SK-N-SH (cell line): ENCODE data around the gene LPAR4. TPM values are rescaled to one million over a fixed set of nuclear protein-coding genes. Genes with fewer than 3 reads are reported as not detected.

Source experiments
- CTCF ChIA-PET: fragments of 300-600, 350-600 bp; formaldehyde crosslinking; extraction: SDS; loops from one replicate; lab custom pipeline; 2021; lab: Yijun Ruan, JAX
- POLR2A ChIA-PET: fragments of 350-600 bp; sonication (Branson Sonifier 250); formaldehyde crosslinking; extraction: SDS; loops from one replicate; lab custom pipeline; 2020; ENCODE audit warnings: antibody characterized with exemption, inconsistent platforms; lab: Yijun Ruan, JAX
- DNase-seq: peaks from one replicate; pipeline ENCODE4 v3.0.0; 2012
- H2AFZ ChIP-seq: fragments of 200-600 bp; sonication (generic); 2 replicates; pipeline ENCODE4 v1.8.1; 2016; ENCODE audit warnings: antibody characterized with exemption, mild to moderate bottlenecking, low read depth
- H3F3A ChIP-seq: fragments of 200-600 bp; sonication (generic); replicated peaks from 2 replicates; pipeline ENCODE3; 2016; ENCODE audit warnings: antibody characterized with exemption, mild to moderate bottlenecking; ENCODE audit not compliant: insufficient read depth
- H3K27ac ChIP-seq, 2 experiments: fragments of 200-500 bp in 1 of 2; fragments of 200-600 bp in 1 of 2; sonication (Bioruptor generic) in 1 of 2; sonication (generic), shearing (Covaris generic) in 1 of 2; 2 replicates each; pipeline versions ENCODE4 v1.5.1 to v1.6.1; 2014 to 2016; ENCODE audit warnings: low read depth in 2 of 2, inconsistent platforms in 1 of 2, low read length in 1 of 2, mild to moderate bottlenecking in 1 of 2, mixed read lengths in 1 of 2
- H3K27me3 ChIP-seq: fragments of 200-600 bp; sonication (generic), shearing (Covaris generic); 2 replicates; pipeline ENCODE4 v1.6.1; 2016; ENCODE audit warnings: mixed run types; ENCODE audit not compliant: insufficient read depth
- H3K36me3 ChIP-seq, 2 experiments: fragments of 200-500 bp in 1 of 2; fragments of 200-600 bp in 1 of 2; sonication (Bioruptor generic) in 1 of 2; sonication (generic) in 1 of 2; replicated peaks in 1 of 2; 2 replicates each; pipeline versions ENCODE3 to v1.5.1; 2014 to 2016; ENCODE audit warnings: low read length in 1 of 2, mild to moderate bottlenecking in 1 of 2; ENCODE audit not compliant: insufficient read depth in 2 of 2, control insufficient read depth in 1 of 2
- H3K4me1 ChIP-seq, 2 experiments: fragments of 200-500 bp in 1 of 2; fragments of 200-600 bp in 1 of 2; sonication (Bioruptor generic) in 1 of 2; sonication (generic), shearing (Covaris generic) in 1 of 2; 2 replicates each; pipeline versions ENCODE4 v1.5.1 to v1.6.1; 2014 to 2016; ENCODE audit warnings: low read depth in 1 of 2, low read length in 1 of 2, mixed run types in 1 of 2; ENCODE audit not compliant: insufficient read depth in 2 of 2, control insufficient read depth in 1 of 2
- H3K4me2 ChIP-seq: fragments of 200-600 bp; sonication (generic), shearing (Covaris generic); 2 replicates; pipeline ENCODE4 v1.6.1; 2017; ENCODE audit warnings: mixed run types
- H3K4me3 ChIP-seq, 2 experiments: fragments of 200-500 bp in 1 of 2; fragments of 200-600 bp in 1 of 2; sonication (Bioruptor generic) in 1 of 2; sonication (generic), shearing (Covaris generic) in 1 of 2; 2 replicates each; pipeline versions ENCODE4 v1.5.1 to v1.8.1; 2014 to 2016; ENCODE audit warnings: low read depth in 2 of 2, inconsistent platforms in 1 of 2, low read length in 1 of 2, mild to moderate bottlenecking in 1 of 2, mixed read lengths in 1 of 2, moderate library complexity in 1 of 2
- H3K79me2 ChIP-seq: fragments of 200-600 bp; sonication (generic); 2 replicates; pipeline ENCODE4 v1.8.1; 2017; ENCODE audit warnings: mild to moderate bottlenecking; ENCODE audit not compliant: insufficient read depth
- H3K9ac ChIP-seq: fragments of 200-600 bp; sonication (generic); 2 replicates; pipeline ENCODE4 v1.6.1; 2017; ENCODE audit warnings: mixed run types
- H3K9me2 ChIP-seq: fragments of 200-600 bp; sonication (generic); 2 replicates; pipeline ENCODE4 v1.6.1; 2017; ENCODE audit warnings: mixed run types
- H3K9me3 ChIP-seq: fragments of 200-600 bp; sonication (generic); 2 replicates; pipeline ENCODE4 v1.6.1; 2017; ENCODE audit warnings: mixed run types, mild to moderate bottlenecking, moderate library complexity
- H4K20me1 ChIP-seq: fragments of 200-600 bp; sonication (generic); 2 replicates; pipeline ENCODE4 v1.6.1; 2017; ENCODE audit warnings: mild to moderate bottlenecking, mixed run types; ENCODE audit not compliant: insufficient read depth
- ELF1 ChIP-seq: IDR thresholded peaks from 2 replicates; pipeline ENCODE4 v1.4.0; 2012
- EP300 ChIP-seq, 2 experiments: IDR thresholded peaks; 2 replicates each; pipeline versions ENCODE4 v1.4.0 to v1.6.1; 2012; ENCODE audit warnings: borderline replicate concordance in 1 of 2, low read depth in 1 of 2, low read length in 1 of 2
- FOXM1 ChIP-seq: IDR thresholded peaks from 2 replicates; pipeline ENCODE4 v1.4.0; 2012; ENCODE audit warnings: low read depth, mild to moderate bottlenecking
- GABPA ChIP-seq: IDR thresholded peaks from 2 replicates; pipeline ENCODE4 v1.4.0; 2012; ENCODE audit warnings: low read depth, mild to moderate bottlenecking
- IRF3 ChIP-seq: fragments of 150-350 bp; IDR thresholded peaks from 2 replicates; pipeline ENCODE4 v1.6.1; 2016; ENCODE audit warnings: mild to moderate bottlenecking, low read depth, low read length
- MAX ChIP-seq: IDR thresholded peaks from 2 replicates; pipeline ENCODE4 v1.4.0; 2012; ENCODE audit warnings: low read depth
- MXI1 ChIP-seq: IDR thresholded peaks from 2 replicates; pipeline ENCODE4 v1.6.1; 2012; ENCODE audit warnings: mild to moderate bottlenecking, low read depth, low read length, improper control_type of control experiment
- NRF1 ChIP-seq: IDR thresholded peaks from 2 replicates; pipeline ENCODE4 v1.6.1; 2012; ENCODE audit warnings: low read depth, mild to moderate bottlenecking, low read length
- PBX3 ChIP-seq: IDR thresholded peaks from 2 replicates; pipeline ENCODE4; 2012
- RAD21 ChIP-seq: IDR thresholded peaks from 2 replicates; pipeline ENCODE4 v1.6.1; 2012; ENCODE audit warnings: mild to moderate bottlenecking, low read length
- RXRA ChIP-seq: IDR thresholded peaks from 2 replicates; pipeline ENCODE4 v1.4.0; 2012; ENCODE audit warnings: low read depth, mild to moderate bottlenecking, borderline replicate concordance
- SIN3A ChIP-seq: IDR thresholded peaks from 2 replicates; pipeline ENCODE4 v1.6.1; 2012; ENCODE audit warnings: low read depth, mild to moderate bottlenecking, low read length, moderate library complexity, borderline replicate concordance
- SMC3 ChIP-seq: IDR thresholded peaks from 2 replicates; pipeline ENCODE4 v1.6.1; 2012; ENCODE audit warnings: low read depth, low read length, improper control_type of control experiment
- TCF12 ChIP-seq: IDR thresholded peaks from 2 replicates; pipeline ENCODE4 v1.4.0; 2012
- TEAD4 ChIP-seq: IDR thresholded peaks from 2 replicates; pipeline ENCODE4 v1.4.0; 2012; ENCODE audit warnings: mild to moderate bottlenecking, borderline replicate concordance; ENCODE audit not compliant: insufficient read depth
- USF1 ChIP-seq: IDR thresholded peaks from 2 replicates; pipeline ENCODE4 v1.4.0; 2012; ENCODE audit warnings: low read depth, borderline replicate concordance
- USF2 ChIP-seq: fragments of 150-350 bp; IDR thresholded peaks from 2 replicates; pipeline ENCODE4 v1.6.1; 2017; ENCODE audit warnings: antibody characterized with exemption, low read length, low read depth, borderline replicate concordance
- YY1 ChIP-seq: IDR thresholded peaks from 2 replicates; pipeline ENCODE4 v1.4.0; 2012; ENCODE audit warnings: low read depth, mild to moderate bottlenecking
- ZBTB33 ChIP-seq: IDR thresholded peaks from 2 replicates; pipeline ENCODE4 v1.4.0; 2012; ENCODE audit warnings: low read depth, borderline replicate concordance
- WGBS: methylation state at CpG from one replicate; pipeline ENCODE4 v1.1.6; 2017; ENCODE audit warnings: low lambda C conversion rate; 5-methylcytosine and 5-hydroxymethylcytosine counted together
- polyA plus RNA-seq, 3 experiments: library from polyadenylated mRNA; depleted of rRNA; stranded (reverse); fragments of >200 nt; gene quantifications; 2 replicates each; pipeline ENCODE4 v1.2.3, GENCODE V29; 2012

Gene LPAR4
- polyA plus RNA-seq, 1 of the 3 experiments (the other 2 are of a cell fraction): not detected

GRCh38 chrX:78769101-78769755 lies 21.7 kb downstream of the LPAR4 start:
- H3K36me3 ChIP-seq: no peaks in the 10 kb centered on the region
- POLR2A ChIA-PET: interaction anchor here (0.5 kb wide), 1 partner anchor 1059 kb away, joined by 3 read pairs; no protein-coding TSS in a partner anchor
- no peaks in the 10 kb centered on the region for H3F3A ChIP-seq
- no peaks in the 10 kb centered on the region for H3K27me3 ChIP-seq
- H3K9me3 ChIP-seq: no peaks in the 10 kb centered on the region
- H3K27ac ChIP-seq: no peak overlapping the region
- no peak overlapping the region for H2AFZ ChIP-seq
- WGBS: 2% methylated on average over 2 of the region's 2 CpGs
- H4K20me1 ChIP-seq: no peaks in the 10 kb centered on the region
- no peak overlapping the region for H3K4me3 ChIP-seq
- H3K9ac ChIP-seq: no peak overlapping the region
- no peak for DNase-seq
- TF ChIP-seq ELF1 (no peak), YY1 (no peak), PBX3 (no peak), SMC3 (no peak), RAD21 (no peak), GABPA (no peak), ZBTB33 (no peak), NRF1 (no peak), TCF12 (no peak), RXRA (no peak), USF2 (no peak)
- CTCF ChIA-PET: no interaction called here
- no peak overlapping the region for H3K4me2 ChIP-seq
- no peaks in the 10 kb centered on the region for H3K9me2 ChIP-seq
- no peaks in the 10 kb centered on the region for H3K79me2 ChIP-seq
- no peaks in the 10 kb centered on the region for H3K4me1 ChIP-seq

- H2AFZ ChIP-seq: no peak overlapping the region
- ChIA-PET CTCF (no interaction called here), POLR2A (interaction anchor here (0.5 kb wide), 1 partner anchor 1060 kb away, joined by 3 read pairs; no protein-coding TSS in a partner anchor)
- no peaks in the 10 kb centered on the region for H3F3A ChIP-seq
- H3K4me3 ChIP-seq: no peak overlapping the region
- no peaks in the 10 kb centered on the region for H3K36me3 ChIP-seq
- no peaks in the 10 kb centered on the region for H3K9me3 ChIP-seq
- H3K4me2 ChIP-seq: no peak overlapping the region
- no peaks in the 10 kb centered on the region for H3K4me1 ChIP-seq
- H3K9me2 ChIP-seq: no peaks in the 10 kb centered on the region
- no peaks in the 10 kb centered on the region for H4K20me1 ChIP-seq
- no peaks in the 10 kb centered on the region for H3K27me3 ChIP-seq
- DNase-seq: no peak
- H3K27ac ChIP-seq: no peak overlapping the region
- H3K9ac ChIP-seq: no peak overlapping the region
- H3K79me2 ChIP-seq: no peaks in the 10 kb centered on the region
- TF ChIP-seq EP300 (IDR thresholded peaks at IDR 0.05; ENCODE audit: borderline replicate concordance in 1 of 2, low read depth in 1 of 2, low read length in 1 of 2): no peak
- no peak for TF ChIP-seq MAX
- no peak for TF ChIP-seq TEAD4
- TF ChIP-seq YY1: no peak
- no peak for TF ChIP-seq SIN3A
- no peak for TF ChIP-seq TCF12
- TF ChIP-seq NRF1: no peak
- TF ChIP-seq IRF3: no peak
- no peak for TF ChIP-seq MXI1
- TF ChIP-seq USF1: no peak
- TF ChIP-seq FOXM1: no peak
Observed at GRCh38 chrX:78769946-78770345, 22.4 kb downstream of the LPAR4 start.
